OCI-M1 (cell line): ENCODE data around the gene PRKAG3.

Experiments
- DNase-seq: peaks from one replicate; lab custom pipeline; 2025; lab: John Stamatoyannopoulos, UW

The PRKAG3 gene

DNA sequence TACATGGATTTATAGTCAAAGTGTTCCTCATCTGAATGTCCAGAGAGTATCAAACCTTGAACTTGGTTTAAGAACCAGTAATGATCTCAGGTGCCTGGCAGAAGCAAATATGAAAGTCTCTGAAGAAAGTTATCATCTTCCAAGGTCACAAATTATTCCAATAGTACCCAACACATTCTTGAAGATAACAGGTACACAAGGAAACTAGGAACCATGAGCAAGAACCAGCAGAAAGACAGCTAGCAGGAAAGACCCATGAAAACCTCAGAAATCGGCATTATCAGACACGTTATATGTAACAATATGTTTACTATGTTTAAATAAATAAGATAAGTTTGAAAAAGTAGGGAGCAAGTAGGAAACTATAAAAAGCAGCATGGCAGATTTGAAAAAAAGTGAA, 5.9 kb upstream of the PRKAG3 start:
- DNase-seq = no peak

DNA sequence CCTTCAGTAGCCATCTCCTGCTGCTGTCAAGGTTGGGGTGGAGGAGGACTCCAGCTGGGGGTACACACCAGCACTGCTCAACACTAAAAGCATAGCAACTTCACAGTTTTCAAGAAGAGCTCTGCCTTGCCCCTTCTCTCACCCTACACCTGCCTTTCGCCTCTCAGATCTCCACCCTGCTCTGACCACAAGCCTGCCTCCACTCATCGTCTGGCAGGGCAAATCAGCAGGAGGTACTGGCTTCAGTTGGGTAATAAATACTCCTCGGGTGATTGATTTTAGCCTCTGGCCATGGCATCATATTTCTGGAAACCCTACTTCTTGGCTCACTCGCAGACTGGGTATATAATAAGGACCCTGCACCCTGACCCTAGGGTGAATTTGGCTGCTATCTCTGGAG, 3.1 kb upstream of the PRKAG3 start:
- no peak for DNase-seq

DNA sequence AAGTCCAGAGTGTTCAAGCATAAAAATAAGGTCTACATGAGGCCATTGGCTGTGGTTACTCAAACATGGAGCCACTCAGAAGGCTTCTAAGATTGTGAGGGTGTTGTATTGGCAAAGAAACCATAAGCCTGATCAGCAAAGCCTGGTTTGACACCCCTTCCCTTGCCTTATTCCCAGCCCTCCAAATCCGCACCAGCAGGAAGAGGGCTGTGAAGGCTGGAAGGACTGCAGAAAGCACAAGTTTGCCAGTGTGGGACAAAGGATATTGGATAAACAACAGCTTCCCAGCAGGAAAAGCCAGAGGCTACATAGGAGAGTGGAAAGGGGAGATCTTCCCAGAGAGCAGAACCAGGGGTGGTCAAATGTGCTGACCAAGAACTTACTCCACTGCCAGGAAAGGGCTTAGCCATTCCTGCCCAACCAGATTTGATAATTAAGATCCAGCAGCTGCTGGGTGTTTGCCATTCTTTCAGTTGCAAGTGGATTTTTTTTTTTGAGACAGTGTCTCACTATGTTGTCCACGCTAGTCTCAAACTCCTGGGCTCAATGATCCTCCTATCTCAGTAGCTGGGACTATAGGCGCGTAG, 1.5 kb upstream of the PRKAG3 start:
- no peak for DNase-seq

DNA sequence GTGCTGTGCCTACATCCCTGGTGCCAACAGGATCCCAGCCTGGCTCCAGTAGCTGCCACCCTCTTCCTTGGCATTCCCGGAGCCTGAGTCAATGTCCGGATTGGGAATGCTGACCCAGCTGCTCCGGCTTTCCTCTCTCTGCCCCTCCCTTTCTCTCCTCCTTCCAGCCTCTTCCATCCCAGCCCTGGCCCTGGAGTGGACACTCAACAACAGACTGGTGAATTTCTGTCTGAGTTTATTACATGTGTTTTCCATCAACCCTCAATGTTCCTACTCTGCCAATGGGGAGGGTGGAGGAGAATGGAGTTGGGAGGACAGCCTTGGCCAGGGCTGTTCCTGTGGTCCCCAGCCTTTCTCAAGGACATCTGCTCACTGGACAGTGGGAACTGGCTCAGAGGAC, 917 bp upstream of the PRKAG3 start:
- no peak for DNase-seq

DNA sequence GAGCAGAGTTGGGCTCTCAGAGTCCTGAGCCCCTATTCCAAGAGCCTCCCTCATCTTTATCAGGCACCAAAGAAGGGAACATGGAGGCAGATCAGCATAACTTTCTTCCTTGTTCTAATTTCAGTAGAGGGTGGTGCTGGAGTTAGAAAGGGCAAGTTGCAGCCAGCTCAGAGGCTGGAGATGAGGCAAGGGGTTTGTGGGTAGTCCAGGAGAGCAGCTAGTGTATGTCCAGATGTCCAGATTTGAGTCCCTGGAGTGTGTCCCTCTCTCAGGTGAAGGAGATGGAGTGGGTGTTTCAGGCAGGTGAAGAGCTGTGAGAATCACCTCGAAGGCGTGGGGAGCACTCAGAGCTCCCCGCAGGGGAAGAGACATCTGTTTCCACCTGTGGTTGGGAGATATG, 478 bp upstream of the PRKAG3 start:
- DNase-seq = no peak

DNA sequence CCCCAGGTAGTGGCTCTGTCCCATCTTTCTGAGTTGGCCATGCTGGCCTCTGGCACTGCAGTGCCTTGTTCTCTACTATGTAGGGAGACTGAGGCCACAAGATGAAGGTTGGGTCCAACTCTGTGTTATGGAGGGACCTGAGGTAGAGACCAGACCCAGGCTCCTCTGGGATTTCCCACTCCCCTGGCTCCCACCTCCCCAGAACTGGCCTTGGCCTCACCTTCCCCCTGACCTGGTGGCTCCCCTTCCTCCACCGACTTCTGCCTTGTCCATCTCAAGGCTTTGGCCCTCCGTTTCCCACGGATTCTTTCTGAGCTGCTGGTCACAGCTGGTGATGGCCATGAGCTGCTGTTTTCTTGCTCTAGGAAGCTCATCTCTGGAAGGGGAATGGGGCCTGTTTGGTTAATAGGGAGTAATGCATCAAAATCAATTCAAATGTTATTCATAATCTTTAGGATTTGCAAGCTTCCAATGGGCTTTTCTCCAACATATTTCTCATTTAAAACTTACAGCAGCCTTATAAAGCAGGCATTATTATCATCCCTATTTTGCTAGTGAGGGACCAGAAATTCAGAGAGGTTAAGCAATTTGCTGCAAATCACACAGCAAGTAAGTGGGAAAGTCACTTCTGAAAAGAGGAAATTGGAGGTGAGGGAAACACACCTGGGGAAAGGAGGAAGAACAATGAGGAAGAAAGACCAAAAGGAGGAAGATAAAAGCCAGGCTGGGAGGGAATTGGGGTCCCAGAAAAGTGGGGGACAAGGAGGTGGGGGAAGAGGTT, 887 bp downstream of the PRKAG3 start:
- DNase-seq = no peak

DNA sequence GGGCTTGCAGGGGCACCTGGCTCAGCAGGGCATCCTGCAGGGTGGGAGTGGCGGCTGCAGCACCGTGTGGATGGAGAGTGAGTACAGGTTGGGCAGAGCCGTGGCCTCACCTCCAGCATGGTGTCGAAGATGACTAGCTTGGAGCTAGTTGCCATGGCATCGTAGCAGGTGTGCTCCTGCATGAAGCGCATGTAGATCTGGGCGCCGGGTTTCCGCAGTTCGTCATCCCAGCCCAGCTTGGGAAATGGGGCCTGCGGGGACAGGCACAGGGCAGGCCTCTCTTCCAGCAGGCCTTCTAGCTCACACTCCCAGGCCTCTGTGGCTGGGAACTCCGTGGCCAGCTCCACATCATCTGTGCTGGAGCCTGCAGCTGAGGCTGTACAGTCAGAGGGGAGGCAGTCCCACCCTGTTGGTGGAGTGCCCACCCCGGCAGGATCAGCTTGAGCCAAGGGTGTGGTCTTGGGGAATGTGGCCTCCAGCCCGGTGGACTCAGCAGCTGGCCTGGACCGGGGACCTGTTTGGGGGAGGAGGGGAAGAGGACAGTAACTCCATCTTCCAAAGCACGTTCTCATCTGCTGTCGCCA, 1.6 kb downstream of the PRKAG3 start:
- DNase-seq = no peak

DNA sequence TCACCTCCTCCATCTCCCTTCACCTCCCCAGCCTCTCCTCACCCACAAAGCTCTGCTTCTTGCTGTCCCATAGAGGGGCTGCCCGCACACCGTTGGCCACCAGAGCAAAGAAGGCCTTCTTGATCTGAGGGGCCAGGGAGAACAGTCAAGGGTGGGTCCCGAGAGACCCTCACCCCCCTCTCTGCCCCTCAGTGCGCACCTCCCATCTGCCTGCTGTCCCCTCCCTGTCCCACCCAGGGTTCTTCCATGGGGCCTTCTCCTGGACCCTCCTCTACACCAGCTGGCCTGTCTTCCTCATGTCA, 3.2 kb downstream of the PRKAG3 start:
- DNase-seq = no peak

DNA sequence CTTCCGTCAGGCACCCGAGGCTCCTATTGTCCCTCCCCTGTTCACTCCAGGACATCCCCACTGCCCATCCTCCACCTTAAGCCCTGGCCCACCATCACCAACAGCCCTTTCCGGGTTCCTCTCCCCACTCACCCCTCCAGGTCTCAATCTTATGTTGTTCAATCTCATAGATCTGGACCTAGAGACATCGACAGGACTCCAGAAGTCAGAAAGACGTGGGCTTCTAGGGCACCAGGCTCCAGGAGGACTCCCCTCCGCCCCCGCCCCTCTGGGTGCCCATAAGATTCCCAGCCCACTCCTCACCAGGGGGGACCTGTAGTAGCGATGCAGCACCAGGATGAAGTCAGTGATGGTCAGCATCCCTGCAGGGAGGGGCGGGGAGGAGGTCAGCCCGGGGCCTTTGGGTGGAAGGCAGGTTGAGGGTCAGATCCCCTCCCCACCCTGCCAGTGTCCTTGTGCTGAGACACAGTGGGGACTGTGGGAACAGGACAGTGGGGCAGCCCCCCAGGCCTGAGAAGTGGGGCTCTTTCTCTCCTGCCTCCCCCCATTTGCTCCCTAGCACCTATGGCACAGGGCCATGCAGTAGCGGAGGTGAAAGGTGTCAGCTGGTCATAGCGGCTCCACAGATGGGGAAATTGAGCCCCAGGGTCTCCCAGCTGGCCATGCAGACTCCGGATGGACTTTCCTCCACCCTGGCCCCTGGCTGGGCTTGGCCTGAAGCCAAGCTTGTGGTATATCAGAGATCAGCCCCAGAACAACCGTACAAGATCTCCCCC, 3.7 kb downstream of the PRKAG3 start:
- no peak for DNase-seq

DNA sequence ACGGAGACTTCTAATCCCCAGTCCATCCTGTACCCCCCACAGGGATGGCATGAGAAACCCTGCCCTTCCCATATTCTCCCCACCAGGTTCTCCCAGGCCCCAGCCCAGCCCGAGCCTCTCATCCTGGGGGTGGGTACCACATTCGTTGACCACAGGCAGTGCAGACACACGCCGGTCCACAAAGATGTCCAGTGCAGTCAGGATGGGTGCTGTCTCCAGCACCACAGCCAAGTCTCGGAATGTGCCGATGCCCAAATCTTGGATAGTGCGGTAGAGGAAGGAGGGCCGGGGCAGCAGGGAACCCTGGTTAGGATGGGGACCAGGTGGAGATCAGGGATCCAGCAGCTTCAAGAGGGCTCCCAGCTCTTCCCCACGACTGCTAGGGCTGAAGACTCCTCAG, 4.8 kb downstream of the PRKAG3 start:
- no peak for DNase-seq

DNA sequence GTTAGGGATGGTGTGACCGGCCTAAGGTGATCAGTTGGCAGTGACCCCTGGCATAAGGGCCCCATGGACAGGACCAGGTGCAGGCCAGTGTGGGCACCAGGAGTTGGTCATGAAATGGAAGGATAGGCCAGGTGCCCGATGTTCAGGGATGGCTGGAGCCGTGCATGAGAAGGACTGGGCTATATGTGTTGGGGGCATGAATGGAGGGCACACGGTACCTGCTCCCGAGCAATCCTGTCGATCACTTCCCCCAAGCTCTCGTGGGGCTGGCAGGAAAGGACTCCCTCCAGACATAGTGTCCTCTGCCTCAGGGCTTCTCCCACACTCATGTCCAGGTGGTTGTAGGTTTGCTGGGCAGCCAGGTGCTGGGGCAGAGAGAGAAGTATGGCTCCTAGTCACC, 7.6 kb downstream of the PRKAG3 start:
- DNase-seq = no peak

DNA sequence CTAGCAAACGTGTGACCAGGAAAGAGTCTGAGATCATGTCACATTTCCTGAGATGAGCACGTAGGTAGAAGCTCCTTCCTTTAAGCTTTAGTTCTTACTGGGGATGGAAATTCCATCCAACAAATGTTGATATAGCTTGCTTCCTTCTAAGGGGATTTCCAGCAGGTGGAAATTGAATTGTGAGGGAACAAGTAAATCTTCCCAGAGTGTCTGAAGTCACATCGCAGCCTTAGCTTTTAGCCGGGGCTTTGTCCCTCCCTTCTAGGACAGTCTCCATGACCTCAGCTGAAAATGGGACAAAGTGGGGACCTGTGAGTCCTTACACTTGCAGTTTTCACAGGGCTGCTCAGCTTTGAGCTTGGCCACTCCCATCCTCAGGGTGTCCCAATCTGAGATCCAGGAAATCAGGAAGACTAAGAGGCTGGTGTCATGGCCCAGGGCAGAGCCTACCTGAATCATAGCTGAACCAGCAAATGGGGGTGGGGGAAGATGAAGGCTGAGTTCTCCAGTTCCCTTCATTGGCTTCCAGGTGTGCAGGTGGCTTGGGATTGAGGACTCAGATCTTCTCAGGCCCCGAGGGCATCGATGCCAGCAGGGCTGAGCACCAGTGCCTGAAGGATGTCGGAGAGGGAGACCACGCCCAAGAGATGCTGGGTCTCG, 8.3 kb downstream of the PRKAG3 start:
- DNase-seq = no peak

DNA sequence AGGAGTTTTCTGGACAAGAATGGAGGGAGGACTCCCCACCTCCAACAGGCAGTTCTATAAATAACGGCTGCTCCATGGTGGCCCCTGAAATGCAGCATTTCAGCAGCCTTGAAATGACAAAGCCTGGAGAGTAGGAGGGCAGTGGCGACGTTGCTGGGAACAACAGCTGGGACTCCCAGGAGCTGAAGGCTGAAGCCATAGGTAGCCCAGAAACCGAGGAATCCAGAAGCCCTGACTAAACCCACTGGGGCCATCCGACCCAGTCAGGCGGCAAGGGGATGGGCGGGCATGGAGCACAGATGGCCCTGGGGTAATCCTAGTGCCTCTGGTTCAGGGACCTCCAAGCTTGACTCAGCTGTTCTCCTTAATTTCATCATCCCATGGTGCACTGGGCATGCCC, 9.0 kb downstream of the PRKAG3 start:
- no peak for DNase-seq

DNA sequence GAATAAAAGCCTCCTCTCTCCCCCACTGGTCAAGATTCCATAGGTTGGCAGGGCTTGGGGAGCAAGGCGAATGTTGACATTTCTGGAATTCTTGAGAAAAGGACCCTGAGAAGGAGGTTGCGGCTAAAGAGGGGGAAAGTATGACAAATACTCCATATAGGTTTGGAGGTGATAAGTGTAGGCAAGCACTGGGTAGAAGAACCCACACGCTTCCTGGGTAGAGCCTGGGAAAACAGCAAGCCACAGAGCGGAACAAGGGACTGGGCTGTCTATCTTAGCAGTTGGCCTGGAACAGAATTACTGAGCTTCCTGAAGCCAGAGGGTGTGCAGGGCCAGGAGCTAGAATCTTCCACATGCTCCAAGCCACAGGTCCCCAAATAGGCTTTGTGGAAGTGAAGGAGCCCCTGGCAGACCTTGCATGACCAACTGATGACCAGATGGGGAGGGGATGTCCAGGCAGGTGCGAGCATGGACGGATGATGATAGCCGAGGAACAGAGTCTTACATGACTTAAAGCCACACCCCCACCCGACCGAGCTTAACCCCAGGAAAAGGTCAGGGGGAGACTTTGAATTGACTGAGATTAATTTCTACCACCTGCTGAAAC, 9.9 kb downstream of the PRKAG3 start:
- DNase-seq = no peak

DNA sequence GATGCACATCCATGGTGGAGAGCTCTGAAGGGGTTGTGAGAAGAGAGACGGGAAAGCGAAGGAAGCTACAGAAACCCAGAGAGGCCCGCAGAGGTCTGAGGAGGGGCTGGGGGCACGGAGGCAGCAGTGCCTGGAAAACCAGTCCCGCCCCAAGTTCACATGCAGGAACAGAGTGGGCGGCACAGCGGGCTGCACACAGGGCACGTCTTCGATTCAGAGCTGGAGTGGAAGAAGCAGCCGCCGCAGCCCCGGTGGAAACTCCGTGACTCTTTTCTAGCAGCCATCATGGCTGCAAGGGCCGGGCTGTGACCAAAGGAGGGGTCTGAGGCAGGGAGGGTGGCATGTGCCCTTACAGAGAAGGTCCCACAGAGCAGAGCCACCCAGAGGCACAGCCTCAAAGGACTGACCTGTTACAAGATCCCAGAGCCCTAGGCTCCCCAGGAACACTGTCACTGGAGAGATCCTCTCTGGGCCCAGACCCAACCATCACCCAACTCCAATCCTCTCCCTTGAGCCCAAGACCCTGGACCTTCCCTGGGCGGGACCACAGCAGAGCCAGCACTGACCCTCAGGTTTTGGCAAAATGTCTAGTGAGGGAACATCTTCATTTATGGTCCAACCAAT, 10.7 kb downstream of the PRKAG3 start:
- no peak for DNase-seq

DNA sequence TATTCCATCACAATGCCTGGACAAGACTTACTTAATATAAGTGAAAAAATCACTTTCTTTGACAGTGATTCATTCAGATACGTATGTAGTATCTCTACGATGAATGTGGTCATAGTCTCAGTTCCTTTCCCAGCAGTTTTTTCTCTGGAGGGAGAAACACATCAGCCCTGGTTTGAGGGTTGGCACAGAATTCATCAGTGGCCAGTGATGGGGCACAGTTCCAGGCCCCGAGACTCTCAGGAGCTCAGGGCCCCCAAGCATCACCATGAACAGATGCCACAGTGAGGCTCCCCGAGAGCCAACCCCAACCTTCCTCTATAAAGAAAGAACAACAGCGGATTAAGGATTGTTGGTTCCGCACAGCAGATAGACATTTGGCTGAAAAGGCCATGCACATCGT, 12.5 kb downstream of the PRKAG3 start:
- no peak for DNase-seq

DNA sequence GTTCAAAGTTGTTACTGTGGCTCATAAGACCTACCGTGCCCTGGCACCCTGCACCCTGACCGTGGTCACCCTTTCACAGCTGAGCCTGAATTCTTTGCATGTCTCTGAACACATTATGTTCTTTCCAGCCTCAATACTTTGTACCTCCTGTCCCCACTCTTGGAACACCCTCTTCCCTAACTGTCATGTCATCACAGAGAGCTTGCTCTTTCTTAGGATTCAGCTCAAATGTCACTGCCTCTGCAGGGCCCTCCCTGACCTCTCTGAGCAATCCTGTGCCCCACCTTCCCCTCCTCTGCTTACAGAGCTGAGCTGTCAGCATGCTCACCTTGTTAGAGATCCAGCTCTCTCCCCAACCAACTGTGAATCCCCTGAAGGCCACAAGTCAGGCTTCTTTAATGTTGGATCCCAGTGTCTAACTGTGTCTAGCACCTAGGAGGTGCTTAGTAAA, 15.0 kb downstream of the PRKAG3 start:
- no peak for DNase-seq

DNA sequence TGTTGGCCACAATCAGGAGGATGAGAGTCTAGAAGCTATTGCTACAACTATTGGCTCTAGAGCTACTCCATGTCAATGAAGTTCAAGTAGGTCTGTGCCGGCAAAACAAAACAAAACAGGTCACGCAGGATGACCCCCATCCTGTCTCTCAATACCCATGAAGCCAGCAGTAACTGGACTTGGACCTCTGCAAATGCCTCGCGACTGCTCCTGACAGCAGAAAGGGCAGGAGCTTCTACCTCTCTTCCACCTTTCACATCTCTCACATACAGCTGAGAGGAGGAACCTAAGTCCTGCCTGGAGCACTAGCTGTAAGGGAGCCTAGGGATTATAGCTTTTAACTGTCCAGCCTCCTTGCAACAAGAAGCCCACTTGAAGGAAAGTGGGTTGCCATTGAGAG, 16.0 kb downstream of the PRKAG3 start:
- DNase-seq = no peak

DNA sequence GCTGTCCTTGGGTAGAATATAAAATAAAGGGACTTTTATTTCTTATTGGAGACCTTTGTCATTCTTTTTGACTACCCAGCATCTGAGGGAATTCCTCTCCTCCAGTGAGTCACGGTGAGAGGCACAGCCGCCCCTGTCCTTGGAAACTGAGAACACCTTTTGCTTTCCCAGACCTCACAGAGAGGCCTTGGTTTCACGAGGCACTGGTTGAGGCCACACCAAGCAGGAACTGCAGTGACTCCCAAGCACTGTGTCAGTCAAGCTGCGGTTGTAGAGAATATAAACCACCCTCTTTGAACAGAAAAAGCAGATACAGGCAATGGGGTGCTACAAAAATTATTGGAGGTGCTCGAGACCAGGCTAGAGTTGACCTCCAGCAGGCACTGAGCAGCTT, 16.4 kb downstream of the PRKAG3 start:
- no peak for DNase-seq

DNA sequence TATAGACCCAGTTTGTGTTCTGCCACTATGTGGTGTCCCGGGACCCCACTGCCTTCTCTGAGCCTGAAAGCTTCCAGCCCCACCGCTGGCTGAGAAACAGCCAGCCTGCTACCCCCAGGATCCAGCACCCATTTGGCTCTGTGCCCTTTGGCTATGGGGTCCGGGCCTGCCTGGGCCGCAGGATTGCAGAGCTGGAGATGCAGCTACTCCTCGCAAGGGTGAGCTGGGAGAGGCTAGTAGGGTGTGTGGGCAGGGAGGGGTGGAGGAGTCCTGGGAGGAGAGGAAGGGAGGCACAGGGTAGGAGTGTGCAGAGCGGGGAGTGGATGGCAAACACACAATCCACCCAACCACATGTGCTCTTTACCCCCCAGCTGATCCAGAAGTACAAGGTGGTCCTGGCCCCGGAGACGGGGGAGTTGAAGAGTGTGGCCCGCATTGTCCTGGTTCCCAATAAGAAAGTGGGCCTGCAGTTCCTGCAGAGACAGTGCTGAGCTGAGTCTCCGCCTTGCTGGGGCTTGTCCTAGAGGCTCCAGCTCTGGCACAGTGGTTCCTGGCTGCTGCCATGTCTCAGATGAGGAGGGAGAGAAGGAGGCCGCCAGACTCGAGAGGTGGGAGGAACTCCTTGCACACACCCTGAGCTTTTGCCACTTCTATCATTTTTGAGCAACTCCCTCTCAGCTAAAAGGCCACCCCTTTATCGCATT, 16.9 kb downstream of the PRKAG3 start:
- no peak for DNase-seq
